Measurements from ENCODE around the gene APLP2.

APLP2 gene

DNA sequence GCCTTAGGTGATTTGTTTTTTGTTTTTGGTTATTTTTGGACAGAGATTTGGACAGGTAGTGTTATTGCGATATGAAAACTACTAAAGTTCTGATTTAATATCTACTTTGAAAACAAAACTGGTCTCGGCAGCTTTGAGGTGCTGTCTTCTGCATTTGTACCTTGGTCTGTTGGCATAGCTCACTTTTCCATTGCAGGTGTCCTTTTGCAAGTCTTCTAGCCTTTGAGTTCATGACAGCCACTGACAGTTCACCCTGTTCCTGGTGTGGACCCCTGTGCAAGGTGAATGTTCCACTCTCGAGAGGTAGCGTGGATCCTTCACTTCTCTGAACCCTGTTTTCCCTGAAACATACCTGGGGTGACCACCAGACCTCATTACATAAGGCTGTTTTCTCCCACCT is 45.0 kb downstream of the APLP2 start:
- H3K36me3 Mint-ChIP-seq (ENCODE audit: insufficient read depth), result peaks cover 11% of the 10 kb centered on the region
- no peaks in the 10 kb centered on the region for H3K9me3 Mint-ChIP-seq
- no peak overlapping the region for H3K4me3 Mint-ChIP-seq
- no peak overlapping the region for H3K27ac Mint-ChIP-seq (ENCODE audit: low read depth)
- H3K27me3 Mint-ChIP-seq, result no peaks in the 10 kb centered on the region
- peaks cover 21% of the 10 kb centered on the region for H3K4me1 Mint-ChIP-seq
- no peak for DNase-seq (ENCODE audit: low spot score in 2 of 2)
- ATAC-seq (replicated peaks; ENCODE audit: extremely low read depth, poor library complexity, severe bottlenecking), result no peak

GRCh38 chr11:130115218-130115617 is 45.5 kb downstream of the APLP2 start:
- Mint-ChIP-seq H3K4me1 (peaks cover 22% of the 10 kb centered on the region), H3K27me3 (no peaks in the 10 kb centered on the region), H3K4me3 (no peak overlapping the region), H3K36me3 (ENCODE audit: insufficient read depth) (peaks cover 10% of the 10 kb centered on the region), H3K27ac (ENCODE audit: low read depth) (no peak overlapping the region), H3K9me3 (no peaks in the 10 kb centered on the region)
- DNase-seq (ENCODE audit: low spot score in 2 of 2), result no peak
- ATAC-seq (replicated peaks; ENCODE audit: extremely low read depth, poor library complexity, severe bottlenecking), result no peak

- no peaks in the 10 kb centered on the region for H3K9me3 Mint-ChIP-seq
- no peaks in the 10 kb centered on the region for H3K27me3 Mint-ChIP-seq
- no peak overlapping the region for H3K27ac Mint-ChIP-seq (ENCODE audit: low read depth)
- H3K4me1 Mint-ChIP-seq, result peaks cover 31% of the 10 kb centered on the region
- no peak for DNase-seq (ENCODE audit: low spot score in 2 of 2)
- no peak for ATAC-seq (replicated peaks; ENCODE audit: extremely low read depth, poor library complexity, severe bottlenecking)
- H3K36me3 Mint-ChIP-seq (ENCODE audit: insufficient read depth), result peaks cover 10% of the 10 kb centered on the region
- peak overlapping the region; percentile 5 for H3K4me3 Mint-ChIP-seq
These were observed 48.5 kb downstream of the APLP2 start for GRCh38 chr11:130118165-130118564.

DNA sequence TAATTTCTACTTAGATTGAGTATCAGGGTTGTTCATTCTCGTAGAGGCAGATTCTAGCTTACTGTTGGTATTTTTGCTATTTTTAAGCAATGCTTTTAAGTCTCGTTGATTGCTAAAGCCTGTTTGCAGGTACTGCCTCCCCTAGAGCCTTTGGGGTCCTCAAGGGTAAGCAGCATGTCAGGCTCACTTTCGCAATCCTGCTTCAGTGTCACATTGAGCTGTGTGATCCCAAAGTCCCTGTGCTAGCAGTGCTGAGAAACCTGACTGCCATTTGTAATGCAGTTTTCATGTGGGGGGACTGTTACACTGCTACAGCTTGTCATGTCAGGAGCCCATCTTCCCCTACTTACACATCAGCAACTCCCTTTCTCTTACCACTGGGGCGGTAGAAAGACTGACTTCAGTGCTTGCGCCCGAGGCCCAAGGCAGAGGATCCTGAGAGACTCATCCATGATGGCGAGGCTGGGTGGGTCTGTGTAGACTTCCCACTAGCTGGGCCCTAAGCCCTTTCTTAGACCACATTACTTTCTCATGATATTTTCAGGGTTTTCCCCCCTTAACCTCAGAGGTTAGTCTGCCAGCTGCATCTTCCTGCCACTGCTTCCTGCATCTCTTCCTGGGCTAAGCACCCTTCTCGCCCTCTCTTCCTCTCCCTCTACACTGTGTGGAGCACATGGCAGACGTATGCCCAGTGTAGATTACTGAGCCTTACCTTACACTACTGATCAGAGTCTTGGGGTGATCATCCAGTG is 49.1 kb downstream of the APLP2 start:
- peak overlapping the region; percentile 30 for H3K27ac Mint-ChIP-seq (ENCODE audit: low read depth)
- H3K9me3 Mint-ChIP-seq, result no peaks in the 10 kb centered on the region
- peaks cover 31% of the 10 kb centered on the region for H3K4me1 Mint-ChIP-seq
- peak overlapping the region; percentile 5 for H3K4me3 Mint-ChIP-seq
- DNase-seq (ENCODE audit: low spot score in 2 of 2) (no peak), ATAC-seq (replicated peaks; ENCODE audit: extremely low read depth, poor library complexity, severe bottlenecking) (peak; percentile 79)
- peaks cover 13% of the 10 kb centered on the region for H3K36me3 Mint-ChIP-seq (ENCODE audit: insufficient read depth)
- H3K27me3 Mint-ChIP-seq, result no peaks in the 10 kb centered on the region

- H3K36me3 Mint-ChIP-seq (ENCODE audit: insufficient read depth), result peaks cover 17% of the 10 kb centered on the region
- ATAC-seq (replicated peaks; ENCODE audit: extremely low read depth, poor library complexity, severe bottlenecking) (no peak), DNase-seq (ENCODE audit: low spot score in 2 of 2) (no peak)
- H3K4me1 Mint-ChIP-seq, result peaks cover 31% of the 10 kb centered on the region
- H3K9me3 Mint-ChIP-seq, result no peaks in the 10 kb centered on the region
- H3K27me3 Mint-ChIP-seq, result no peaks in the 10 kb centered on the region
- H3K27ac Mint-ChIP-seq (ENCODE audit: low read depth), result peak overlapping the region; percentile 30
- H3K4me3 Mint-ChIP-seq, result no peak overlapping the region
These were observed 50.4 kb downstream of the APLP2 start for GRCh38 chr11:130120045-130120444.

- H3K27me3 Mint-ChIP-seq, result no peaks in the 10 kb centered on the region
- DNase-seq (ENCODE audit: low spot score in 2 of 2), result no peak
- H3K27ac Mint-ChIP-seq (ENCODE audit: low read depth), result no peak overlapping the region
- no peaks in the 10 kb centered on the region for H3K9me3 Mint-ChIP-seq
- H3K36me3 Mint-ChIP-seq (ENCODE audit: insufficient read depth), result peaks cover 17% of the 10 kb centered on the region
- H3K4me3 Mint-ChIP-seq, result no peak overlapping the region
- H3K4me1 Mint-ChIP-seq, result peaks cover 31% of the 10 kb centered on the region
- no peak for ATAC-seq (replicated peaks; ENCODE audit: extremely low read depth, poor library complexity, severe bottlenecking)
These were observed 51.8 kb downstream of the APLP2 start for GRCh38 chr11:130121445-130121978.

GRCh38 chr11:130122141-130122575 is 52.5 kb downstream of the APLP2 start:
- no peak for DNase-seq (ENCODE audit: low spot score in 2 of 2)
- Mint-ChIP-seq H3K27ac (ENCODE audit: low read depth) (no peak overlapping the region), H3K36me3 (ENCODE audit: insufficient read depth) (peaks cover 17% of the 10 kb centered on the region), H3K9me3 (no peaks in the 10 kb centered on the region), H3K27me3 (no peaks in the 10 kb centered on the region), H3K4me1 (peaks cover 31% of the 10 kb centered on the region), H3K4me3 (no peak overlapping the region)
- ATAC-seq (replicated peaks; ENCODE audit: extremely low read depth, poor library complexity, severe bottlenecking), result no peak

GRCh38 chr11:130123414-130124040 is 53.8 kb downstream of the APLP2 start:
- DNase-seq (ENCODE audit: low spot score in 2 of 2) (no peak), ATAC-seq (replicated peaks; ENCODE audit: extremely low read depth, poor library complexity, severe bottlenecking) (no peak)
- Mint-ChIP-seq H3K27ac (ENCODE audit: low read depth) (peak overlapping the region; percentile 23), H3K36me3 (ENCODE audit: insufficient read depth) (peaks cover 17% of the 10 kb centered on the region), H3K4me3 (no peak overlapping the region), H3K4me1 (peaks cover 26% of the 10 kb centered on the region), H3K27me3 (no peaks in the 10 kb centered on the region), H3K9me3 (no peaks in the 10 kb centered on the region)

- no peaks in the 10 kb centered on the region for H3K27me3 Mint-ChIP-seq
- no peak for DNase-seq (ENCODE audit: low spot score in 2 of 2)
- ATAC-seq (replicated peaks; ENCODE audit: extremely low read depth, poor library complexity, severe bottlenecking), result no peak
- peak overlapping the region; percentile 23 for H3K27ac Mint-ChIP-seq (ENCODE audit: low read depth)
- peaks cover 21% of the 10 kb centered on the region for H3K4me1 Mint-ChIP-seq
- no peaks in the 10 kb centered on the region for H3K9me3 Mint-ChIP-seq
- H3K36me3 Mint-ChIP-seq (ENCODE audit: insufficient read depth), result peaks cover 17% of the 10 kb centered on the region
- H3K4me3 Mint-ChIP-seq, result no peak overlapping the region
These were observed 54.4 kb downstream of the APLP2 start for GRCh38 chr11:130124096-130124495.

- H3K4me3 Mint-ChIP-seq, result no peak overlapping the region
- H3K36me3 Mint-ChIP-seq (ENCODE audit: insufficient read depth), result peaks cover 21% of the 10 kb centered on the region
- DNase-seq (ENCODE audit: low spot score in 2 of 2) (no peak), ATAC-seq (replicated peaks; ENCODE audit: extremely low read depth, poor library complexity, severe bottlenecking) (no peak)
- H3K4me1 Mint-ChIP-seq, result peaks cover 13% of the 10 kb centered on the region
- H3K27ac Mint-ChIP-seq (ENCODE audit: low read depth), result no peak overlapping the region
- no peaks in the 10 kb centered on the region for H3K27me3 Mint-ChIP-seq
- no peaks in the 10 kb centered on the region for H3K9me3 Mint-ChIP-seq
These were observed 55.9 kb downstream of the APLP2 start for GRCh38 chr11:130125638-130126037.

DNA sequence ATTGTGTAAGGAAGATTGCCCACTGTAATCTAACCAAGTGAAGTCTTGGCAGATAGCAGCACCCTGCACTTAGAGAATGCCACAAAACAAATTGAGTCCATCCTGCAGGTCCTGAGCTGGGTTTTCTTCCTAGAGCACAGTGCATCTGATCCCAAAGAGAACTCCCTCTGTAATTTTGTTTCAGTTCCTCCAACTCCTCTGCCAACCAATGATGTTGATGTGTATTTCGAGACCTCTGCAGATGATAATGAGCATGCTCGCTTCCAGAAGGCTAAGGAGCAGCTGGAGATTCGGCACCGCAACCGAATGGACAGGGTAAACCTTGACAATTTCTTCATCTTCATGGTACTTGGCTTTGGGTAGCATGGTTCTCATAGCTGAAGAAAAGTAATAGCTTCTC is 56.8 kb downstream of the APLP2 start:
- no peak overlapping the region for H3K27ac Mint-ChIP-seq (ENCODE audit: low read depth)
- no peaks in the 10 kb centered on the region for H3K27me3 Mint-ChIP-seq
- ATAC-seq (replicated peaks; ENCODE audit: extremely low read depth, poor library complexity, severe bottlenecking) (no peak), DNase-seq (ENCODE audit: low spot score in 2 of 2) (no peak)
- H3K4me3 Mint-ChIP-seq, result no peak overlapping the region
- H3K36me3 Mint-ChIP-seq (ENCODE audit: insufficient read depth), result peaks cover 24% of the 10 kb centered on the region
- H3K9me3 Mint-ChIP-seq, result no peaks in the 10 kb centered on the region
- peaks cover 10% of the 10 kb centered on the region for H3K4me1 Mint-ChIP-seq

DNA sequence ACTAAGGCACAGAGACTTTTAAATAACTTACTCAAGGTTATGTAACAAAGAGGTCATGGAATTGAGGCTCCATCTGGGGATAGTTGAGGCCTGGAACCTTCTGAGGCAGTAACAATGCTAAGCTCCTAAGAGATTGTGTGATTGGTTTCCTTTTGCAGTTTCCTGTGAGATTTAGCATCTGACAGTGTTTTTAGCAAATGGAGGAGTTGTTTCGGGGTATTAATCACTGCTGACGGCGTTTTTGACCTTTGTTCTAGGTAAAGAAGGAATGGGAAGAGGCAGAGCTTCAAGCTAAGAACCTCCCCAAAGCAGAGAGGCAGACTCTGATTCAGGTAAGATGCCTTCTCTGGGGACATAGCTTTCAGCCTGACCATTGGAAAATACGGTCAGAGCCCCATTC is 57.8 kb downstream of the APLP2 start:
- Mint-ChIP-seq H3K9me3 (no peaks in the 10 kb centered on the region), H3K4me1 (peaks cover 2% of the 10 kb centered on the region), H3K4me3 (no peak overlapping the region), H3K27me3 (no peaks in the 10 kb centered on the region), H3K36me3 (ENCODE audit: insufficient read depth) (peaks cover 22% of the 10 kb centered on the region), H3K27ac (ENCODE audit: low read depth) (peak overlapping the region; percentile 27)
- no peak for DNase-seq (ENCODE audit: low spot score in 2 of 2)
- no peak for ATAC-seq (replicated peaks; ENCODE audit: extremely low read depth, poor library complexity, severe bottlenecking)

GRCh38 chr11:130128626-130129025 is 58.9 kb downstream of the APLP2 start:
- Mint-ChIP-seq H3K9me3 (no peaks in the 10 kb centered on the region), H3K27me3 (no peaks in the 10 kb centered on the region), H3K4me3 (no peak overlapping the region), H3K4me1 (no peaks in the 10 kb centered on the region), H3K27ac (ENCODE audit: low read depth) (no peak overlapping the region), H3K36me3 (ENCODE audit: insufficient read depth) (peaks cover 18% of the 10 kb centered on the region)
- DNase-seq (ENCODE audit: low spot score in 2 of 2) (no peak), ATAC-seq (replicated peaks; ENCODE audit: extremely low read depth, poor library complexity, severe bottlenecking) (no peak)

Data from central memory CD8-positive, alpha-beta T cell (primary cell).